ENCODE measurements around the gene CNTNAP5.

The CNTNAP5 gene

DNA sequence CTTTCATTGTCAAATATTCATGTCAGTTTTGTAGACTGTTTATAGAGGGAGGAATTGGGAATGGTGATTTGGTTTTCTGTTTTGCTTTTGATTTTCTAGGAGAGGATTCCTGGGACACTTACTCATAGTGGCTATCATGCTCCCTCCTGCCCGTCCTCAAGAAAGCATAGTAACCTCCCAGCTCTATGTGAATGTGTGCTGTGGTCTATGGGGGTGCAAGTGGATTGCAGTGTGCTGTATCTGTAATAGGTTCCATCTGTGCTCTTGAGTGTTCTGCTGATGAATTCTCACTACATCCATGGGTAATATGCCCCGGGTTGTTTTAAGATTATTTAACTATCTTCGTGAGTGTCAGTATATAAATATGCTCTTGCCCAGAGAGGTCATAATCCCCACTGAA, 811.3 kb downstream of the CNTNAP5 start:
- no peak for DNase-seq

DNA sequence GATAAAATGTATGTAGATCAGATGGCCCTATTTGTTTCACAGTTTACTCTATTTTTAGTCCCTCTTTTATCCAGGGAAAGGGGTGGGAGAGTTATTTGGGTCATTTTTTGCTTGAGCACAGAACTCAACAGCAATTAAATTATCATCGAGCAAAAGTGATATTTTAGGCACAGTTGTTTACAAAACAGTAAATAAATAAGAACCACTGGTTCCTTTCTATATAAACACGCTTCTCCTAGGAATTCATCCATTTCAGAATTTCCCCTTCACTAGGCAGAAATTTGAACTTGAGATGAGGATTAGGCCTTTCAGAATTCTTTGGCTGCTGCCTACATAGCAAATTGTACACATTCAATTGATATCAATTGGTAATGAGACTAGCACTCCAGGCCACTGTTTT, 812.4 kb downstream of the CNTNAP5 start:
- DNase-seq, result no peak

DNA sequence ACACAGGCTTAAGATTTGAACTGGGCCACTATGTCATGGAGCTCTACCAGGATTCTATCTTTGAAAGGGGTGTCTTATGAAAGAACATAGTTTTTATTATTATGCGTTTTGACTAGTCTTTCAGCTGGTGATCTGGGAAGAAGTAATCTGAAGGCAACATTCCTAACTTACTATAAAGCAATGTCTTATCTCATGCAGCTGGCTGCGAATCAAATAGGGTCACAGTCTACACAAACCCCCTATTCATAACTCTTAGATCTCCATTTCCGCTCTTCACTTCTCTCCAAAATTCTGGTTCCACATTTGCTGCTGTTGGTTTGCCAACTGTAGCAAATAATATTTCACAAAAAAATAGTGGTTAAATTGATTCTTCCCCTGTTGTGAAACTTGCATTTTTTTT, 813.3 kb downstream of the CNTNAP5 start:
- no peak for DNase-seq

DNA sequence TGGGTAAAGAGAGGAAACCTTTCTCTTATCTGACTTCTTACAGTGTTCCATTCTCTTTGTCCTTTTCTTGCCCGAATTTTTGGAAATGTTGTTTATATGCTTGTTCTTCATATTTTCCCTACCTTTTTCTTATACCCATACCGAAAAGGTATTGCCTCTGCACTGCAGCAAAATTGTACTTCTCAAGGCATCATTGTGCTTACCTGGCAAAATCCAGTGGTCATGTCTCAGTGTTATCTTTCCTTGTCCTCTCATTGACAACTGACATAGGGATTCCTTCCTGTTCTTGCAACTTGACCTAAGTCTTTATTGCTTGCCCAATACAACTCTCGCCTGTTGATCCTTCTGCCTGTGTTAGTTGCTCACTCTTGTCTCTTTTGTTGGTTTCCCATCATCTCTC, 842.2 kb downstream of the CNTNAP5 start:
- no peak for DNase-seq

DNA sequence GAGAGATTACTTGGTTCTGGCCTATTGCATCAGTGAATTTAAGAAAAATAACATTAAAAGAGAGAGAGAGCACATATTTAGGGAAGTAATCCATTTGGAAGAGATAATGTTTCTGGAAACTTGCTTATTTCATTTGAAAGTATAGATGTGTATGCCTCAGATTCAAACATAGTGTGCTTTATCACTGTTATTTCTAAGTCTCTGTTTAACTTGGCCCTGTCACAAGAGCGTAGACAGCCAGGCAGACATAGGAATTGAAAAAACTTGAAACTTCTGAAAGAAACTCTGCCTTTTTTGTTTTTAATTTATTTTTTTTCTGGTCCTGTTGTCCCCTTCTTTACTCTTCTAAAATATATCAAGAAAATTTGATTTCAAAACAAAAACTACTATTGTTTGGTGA, 849.1 kb downstream of the CNTNAP5 start:
- no peak for DNase-seq

DNA sequence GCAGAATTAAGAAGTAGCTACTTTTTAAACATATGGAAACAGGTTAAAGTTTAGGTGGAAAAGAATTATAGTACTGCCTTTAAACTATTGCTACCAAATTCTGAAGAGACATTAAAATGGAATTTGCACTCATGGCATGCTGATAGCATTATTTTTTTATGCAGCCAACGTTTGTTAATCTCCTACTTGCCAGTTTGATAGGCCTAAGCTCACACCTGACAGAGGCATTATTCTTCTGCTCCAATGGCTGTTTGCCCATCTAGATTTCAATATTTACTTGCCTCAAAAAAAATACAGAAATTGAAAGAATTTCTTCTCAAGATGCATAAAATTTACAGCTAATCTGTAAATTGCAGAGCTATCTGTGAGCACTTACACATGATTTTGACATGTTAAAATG, 849.6 kb downstream of the CNTNAP5 start:
- DNase-seq, result no peak

DNA sequence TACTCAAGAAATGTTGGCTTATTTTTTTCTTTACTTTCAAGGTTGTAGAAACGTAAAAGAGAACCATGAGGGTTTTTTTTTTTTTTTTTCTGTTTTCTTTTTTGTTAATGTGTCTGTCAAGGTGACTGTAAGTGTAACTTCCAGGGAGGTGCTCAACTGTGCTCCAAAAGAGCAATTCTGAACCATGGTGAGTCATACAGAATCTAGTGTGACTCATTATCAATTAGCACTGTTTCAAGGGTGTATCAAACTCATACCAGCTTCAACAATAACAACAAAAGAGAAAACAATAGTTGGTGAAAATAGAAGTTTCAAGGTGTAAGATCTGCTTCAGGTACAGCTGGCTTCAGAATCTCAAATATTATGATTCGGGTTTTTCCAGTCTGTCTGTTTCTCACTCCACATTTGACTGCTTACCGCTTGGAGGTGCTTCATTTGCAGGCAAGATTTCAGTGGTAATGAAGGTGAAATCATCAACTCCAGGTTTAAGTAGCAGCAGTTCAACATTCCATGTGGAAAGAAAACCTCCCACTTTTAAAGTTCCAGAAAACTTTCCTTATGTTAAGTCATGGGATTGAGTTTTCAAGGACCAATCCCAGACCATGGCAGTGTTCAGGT, 850.6 kb downstream of the CNTNAP5 start:
- no peak for DNase-seq

DNA sequence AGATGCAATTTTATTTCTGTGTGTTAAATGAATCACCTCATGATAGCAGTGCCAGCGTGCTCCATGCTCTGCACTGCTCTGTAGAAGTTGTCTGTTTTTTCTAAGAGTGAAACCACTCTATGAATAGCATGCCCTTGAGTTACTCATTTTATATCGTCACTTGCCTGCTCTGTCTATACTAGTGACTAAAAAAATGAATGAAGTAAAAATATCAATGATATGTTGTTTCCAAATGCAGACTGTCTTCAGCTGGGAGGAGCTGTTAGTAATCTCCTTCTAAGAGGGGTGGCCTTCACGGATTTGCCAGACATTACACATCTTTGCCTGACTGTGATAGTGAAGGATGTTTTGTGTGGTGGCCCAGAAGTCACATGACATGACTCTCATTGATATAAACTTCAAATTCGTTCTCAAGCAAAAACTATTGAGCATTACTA, 852.1 kb downstream of the CNTNAP5 start:
- no peak for DNase-seq

DNA sequence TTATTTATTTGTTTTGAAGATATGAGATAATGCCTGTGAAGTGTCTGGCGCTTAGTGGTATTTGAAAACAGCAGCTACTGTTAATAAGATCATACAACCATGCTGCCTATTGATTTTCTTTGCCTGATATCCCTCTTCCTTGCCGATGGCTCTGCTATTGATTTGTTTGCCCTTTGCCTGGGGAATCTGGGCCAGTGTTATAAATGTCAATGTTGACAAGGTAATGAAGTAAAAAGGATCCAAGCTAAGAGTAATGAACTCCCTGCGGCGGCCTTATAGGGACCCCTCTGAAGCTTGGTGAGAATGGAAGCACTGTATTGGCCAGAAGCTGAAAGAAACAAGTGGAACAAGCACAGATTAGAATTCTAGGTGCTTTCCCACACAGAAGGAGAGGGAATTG, 854.6 kb downstream of the CNTNAP5 start:
- no peak for DNase-seq

DNA sequence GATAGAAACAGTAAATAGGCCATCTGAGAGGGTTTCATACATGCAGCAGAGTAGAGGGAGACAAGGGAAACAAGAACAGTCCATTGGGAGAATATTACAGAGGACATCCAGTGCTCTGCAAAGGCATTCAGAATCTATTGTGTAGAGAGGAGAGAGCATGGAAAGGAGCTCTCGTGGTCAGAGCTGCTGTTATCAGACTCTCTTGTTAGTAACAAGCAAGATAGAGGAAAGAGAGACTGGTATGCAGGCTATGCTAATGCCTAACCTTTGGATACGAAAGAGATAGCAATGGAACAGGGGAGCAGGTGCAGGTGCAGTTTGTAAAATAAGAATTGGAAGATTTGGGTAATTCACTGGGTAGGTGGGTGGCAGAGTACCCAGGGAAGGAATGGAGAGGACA, 855.9 kb downstream of the CNTNAP5 start:
- DNase-seq, result no peak

DNA sequence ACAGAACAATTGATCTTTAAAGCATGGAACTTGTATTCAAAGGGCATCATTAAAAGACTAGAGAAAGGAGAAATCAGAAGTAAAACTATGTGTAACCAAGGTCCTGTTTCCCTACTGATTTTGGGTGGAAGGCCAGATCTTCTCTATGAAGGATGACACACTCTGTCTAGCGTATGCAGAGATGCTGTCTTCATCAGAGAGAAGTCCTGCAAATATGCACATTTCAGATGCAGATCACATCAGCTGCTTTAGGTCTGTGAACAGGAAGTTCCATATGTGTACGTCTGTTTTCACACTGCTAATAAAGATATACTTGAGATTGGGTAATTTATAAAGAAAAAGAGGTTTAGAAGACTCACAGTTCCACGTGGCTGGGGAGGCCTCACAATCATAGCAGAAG, 857.3 kb downstream of the CNTNAP5 start:
- no peak for DNase-seq

DNA sequence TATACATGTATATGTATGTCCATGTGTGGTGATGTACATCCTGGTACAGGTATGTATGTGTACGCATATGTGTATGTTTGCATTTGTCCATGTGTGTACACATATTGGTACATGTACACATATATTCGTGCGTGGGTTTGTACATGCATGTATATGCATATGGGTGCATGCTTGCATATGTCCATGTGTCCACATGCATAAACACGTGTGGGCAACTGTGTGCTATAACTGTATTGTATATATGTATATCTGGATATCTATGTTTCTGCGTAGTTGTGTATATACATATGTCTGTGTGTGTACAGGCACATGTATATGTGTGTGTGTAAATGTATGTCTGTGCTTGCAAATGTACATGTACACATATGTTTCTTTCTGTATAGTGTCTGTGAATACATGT, 858.5 kb downstream of the CNTNAP5 start:
- no peak for DNase-seq

DNA sequence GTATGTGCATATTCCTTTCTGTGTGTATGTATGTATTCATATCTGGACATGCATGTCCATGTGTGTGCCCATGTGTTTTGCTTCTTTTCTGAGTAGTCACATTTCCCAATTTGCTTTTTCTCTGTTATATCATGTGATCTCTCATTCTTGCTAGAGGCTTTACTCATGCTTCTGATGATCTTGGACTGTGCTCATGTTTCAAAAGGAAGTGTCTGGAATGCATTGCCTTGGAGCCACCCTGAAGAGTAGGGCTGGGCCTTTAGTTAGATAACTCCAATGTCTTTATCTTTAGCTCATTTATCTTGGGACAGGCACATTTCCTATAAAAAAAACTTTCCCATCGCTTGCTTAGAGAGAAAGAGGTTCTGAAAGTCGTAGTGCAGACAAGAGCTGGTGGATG, 859.2 kb downstream of the CNTNAP5 start:
- no peak for DNase-seq

DNA sequence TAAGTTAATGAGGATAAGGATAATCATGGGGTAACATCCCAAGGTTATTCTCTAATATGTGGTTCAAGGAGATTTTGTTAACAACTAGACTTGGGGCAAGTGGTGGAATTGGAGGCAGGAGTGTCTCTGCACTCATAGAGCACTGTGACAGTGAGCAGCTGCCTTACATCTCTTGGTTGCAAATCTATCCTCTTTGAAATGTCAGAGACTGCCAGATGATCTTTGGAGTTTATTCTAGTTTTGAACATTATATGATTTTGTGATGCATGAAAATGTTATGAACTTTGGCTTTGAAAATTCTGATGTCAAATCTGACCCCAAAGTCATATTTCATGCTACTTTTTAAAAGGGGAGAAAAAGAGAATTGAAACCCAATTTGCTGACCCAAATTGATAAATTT, 861.1 kb downstream of the CNTNAP5 start:
- no peak for DNase-seq

DNA sequence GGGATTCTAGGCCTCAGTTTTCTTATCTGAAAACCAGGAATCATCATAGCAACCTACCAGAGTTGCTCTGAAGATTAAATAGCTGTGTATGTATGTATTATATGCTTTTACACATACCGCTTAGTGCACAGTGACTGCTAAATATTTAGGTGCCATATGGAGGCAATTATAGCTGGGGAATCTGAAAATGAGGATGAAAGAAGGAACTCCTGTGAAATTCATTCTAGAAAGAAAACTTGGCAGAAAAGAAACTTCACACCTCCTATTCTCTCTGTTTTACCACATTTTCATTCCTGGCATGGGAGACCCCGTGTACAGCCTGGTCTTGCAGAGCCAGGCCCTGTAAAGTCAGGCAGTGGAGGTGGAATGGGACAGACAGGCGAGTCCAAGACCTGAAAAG, 862.4 kb downstream of the CNTNAP5 start:
- no peak for DNase-seq

DNA sequence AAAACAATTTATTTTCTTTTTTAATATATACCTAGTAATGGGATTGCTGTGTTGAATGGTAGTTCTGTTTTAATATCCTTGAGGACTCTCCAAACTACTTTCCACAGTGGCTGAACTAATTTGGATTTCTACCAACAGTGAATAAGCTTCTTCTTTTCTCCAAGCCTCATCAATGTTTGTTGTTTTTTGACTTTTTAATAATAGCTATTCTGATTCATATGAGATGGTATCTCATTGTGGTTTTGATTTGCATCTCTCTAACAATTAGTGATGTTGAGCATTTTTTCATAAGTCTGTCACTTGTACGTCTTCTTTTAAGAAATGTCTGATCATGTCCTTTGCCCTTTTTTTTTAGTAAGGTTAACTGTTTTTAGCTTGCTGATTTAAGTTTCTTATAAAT, 863.3 kb downstream of the CNTNAP5 start:
- no peak for DNase-seq

DNA sequence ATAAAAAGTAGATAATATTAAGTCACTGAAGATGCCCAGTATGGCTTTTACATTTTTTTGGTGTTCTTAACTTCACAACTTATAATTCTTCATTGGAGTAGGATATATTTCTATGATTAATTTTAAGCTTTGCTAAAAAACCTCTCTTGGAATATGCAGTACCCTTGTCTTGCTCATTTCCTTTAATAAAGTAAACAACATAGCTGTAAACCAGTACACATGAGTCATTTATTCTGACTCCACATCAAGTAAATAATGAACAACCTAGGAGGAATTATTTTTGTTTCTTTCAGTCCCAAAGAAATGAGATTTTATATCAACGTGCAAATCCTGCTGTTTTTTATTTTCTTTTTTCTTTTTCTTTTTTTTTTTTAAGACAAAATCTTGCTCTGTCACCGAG, 869.1 kb downstream of the CNTNAP5 start:
- no peak for DNase-seq

DNA sequence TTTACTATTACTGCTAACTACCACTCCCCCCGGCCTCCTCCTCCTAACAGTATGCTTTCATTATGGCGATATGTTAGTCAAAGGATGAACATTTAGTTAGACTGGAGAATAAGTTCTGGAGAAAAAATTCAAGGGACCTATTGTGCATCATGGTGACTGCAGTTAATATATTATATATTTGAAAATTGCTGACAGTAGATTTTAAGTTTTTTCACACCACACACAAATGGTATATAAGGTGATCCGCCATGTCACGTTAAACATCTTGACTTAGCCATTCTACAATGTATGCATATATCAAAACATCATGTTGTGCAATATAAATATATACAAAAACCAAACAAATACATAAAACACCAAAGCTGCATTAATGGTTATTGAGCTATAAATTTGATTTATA, 873.7 kb downstream of the CNTNAP5 start:
- DNase-seq, result no peak

DNA sequence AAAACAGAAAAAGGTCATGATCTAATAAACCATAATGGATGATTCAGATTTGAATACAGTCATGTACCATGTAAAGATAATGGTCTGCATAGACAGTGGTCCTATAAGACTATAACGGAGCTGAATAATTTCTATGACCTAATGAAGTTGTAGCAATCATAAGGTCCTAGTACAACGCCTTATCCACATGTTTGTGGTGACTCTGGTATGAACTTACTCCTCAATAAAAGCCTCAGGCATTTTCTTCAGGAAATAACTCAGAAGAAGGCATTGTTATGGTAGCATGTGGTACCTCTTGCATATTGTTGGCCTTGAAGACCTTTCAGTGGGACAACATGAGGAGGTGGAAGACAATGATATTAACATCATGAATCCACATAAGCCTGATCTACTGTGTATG, 883.3 kb downstream of the CNTNAP5 start:
- DNase-seq, result no peak

DNA sequence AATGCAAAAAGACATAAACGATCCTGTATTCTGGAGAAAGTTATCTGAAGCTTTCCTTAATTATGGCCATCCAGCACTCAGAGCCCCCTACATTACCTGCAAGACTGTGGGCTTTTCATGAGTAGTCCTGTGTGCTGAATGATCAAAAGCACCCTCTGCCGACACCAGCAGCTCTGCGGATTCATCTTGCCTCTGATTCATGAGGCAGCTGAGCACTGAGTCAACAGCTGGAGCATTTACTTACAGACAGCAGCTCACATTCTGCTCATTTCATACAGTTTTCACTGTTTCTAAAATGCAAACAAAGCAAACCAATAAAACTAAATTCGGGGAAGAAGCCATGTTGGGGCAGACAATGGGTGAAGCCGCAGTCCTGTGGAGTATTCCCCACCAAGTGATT, 886.5 kb downstream of the CNTNAP5 start:
- no peak for DNase-seq

DNA sequence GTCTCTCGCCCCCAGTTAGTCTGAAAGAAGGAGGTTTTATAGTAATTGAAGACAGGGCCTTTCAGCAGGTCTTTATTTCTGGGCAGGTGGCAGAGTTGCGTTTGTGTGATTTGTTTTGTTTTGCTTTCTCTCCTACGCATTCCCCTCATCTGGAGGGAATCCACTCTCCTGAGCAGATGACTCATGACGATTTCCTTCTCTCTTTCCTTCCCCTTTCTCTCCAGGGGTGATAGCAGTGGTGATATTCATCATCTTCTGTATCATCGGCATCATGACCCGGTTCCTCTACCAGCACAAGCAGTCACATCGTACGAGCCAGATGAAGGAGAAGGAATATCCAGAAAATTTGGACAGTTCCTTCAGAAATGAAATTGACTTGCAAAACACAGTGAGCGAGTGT, 888.8 kb downstream of the CNTNAP5 start:
- DNase-seq, result no peak

DNA sequence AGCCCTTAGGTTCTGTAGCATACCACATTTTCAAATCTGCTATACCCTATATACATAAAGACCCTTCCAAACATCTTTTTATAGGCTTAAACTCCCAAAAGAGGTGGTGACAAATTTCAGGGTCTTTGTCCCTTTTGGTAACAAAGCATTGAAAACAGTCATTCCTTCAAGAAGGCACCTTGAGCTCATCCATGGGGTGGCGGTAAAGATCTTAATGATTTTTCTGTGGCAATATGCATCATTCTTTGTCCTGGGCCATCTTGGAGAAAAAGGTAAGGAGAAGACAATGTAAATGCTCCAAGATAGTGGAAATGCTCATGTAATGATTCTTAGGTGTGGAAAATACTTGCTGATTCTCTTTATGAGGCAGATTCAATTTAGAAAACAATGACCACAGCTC, 890.5 kb downstream of the CNTNAP5 start:
- no peak for DNase-seq

DNA sequence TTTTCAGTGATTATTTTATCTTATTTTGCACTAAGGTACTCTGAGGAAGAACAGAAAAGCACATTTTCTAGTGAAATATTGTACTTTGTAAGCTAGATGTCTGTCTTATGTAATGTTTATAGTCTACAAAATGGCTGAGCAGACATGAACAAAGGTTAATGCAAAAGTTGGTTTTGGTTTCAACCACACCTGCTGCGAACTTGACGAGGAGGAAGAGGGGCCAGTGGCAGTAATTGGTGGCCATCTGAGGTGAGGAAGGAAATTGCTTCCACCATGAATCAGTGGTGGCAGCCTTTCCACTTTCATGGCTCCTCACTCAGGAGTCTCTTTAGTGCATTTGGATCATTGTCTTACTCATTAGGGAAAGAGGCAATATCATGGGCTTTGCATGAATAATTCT, 894.2 kb downstream of the CNTNAP5 start:
- no peak for DNase-seq

DNA sequence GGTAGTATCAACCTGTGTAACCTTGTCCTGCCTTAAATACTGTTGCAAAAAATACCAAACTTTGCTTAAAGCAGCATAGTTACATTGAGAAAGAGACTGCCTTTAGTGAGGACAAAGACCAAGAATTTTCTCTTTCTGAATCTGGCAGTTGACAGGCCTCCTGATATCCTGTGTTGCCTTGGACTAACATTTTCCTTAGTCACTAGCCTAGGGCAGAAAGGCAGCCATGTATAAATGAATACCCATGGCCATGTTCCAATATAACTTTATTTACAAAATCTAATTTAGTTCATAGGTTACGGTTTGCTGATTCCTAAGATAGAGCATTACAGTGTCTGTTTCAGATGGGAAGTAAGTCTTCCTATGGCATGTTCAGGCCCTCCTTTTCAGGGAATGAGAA, 895.4 kb downstream of the CNTNAP5 start:
- no peak for DNase-seq

DNA sequence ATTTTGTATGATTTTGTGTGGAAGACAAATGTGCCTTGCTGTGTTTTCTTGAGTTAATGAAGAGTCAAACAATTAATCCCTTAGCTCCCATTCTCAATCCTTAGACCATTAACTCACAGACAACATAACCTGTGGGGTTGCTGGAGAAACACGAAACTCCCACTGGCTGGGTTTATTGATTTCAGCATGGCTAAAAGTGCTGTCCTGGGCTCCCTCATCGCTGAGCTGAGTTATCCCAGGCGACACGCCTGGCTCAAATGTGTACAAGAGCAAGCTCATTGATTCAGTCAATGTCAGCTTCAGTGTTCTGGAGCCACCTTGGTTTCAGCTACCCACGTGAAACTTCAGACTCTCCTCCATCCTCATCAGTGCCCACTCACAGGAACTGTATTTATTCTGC, 896.1 kb downstream of the CNTNAP5 start:
- no peak for DNase-seq

DNA sequence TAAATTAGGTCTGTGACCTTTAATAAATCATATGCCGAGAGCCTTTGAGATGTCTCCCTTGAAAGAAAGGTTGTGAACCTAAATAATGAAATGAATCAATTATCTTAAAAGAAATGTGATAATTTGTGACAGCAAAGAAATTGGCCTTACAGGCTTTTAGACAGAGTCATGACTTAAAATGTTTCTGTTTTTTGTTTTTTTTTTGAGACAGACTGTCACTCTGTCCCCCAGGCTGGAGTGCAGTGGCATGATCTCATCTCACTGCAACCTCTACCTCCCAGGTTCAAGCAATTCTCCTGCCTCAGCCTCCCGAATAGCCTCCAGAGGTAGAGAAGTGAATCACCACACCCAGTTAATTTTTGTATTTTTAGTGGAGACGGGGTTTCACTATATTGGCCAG, 898.0 kb downstream of the CNTNAP5 start:
- no peak for DNase-seq

Measured in GOT3 (cell line).